Lower leg skin (tissue), 3 donors: ENCODE data around the gene C9orf43.

Experiments used
- POLR2A ChIP-seq, 2 donors: fragments of 450-650 bp; IDR thresholded peaks; one replicate each; pipeline ENCODE4 v1.6.1; 2016 to 2017; ENCODE audit warnings: antibody characterized with exemption in 2 of 2, mild to moderate bottlenecking in 1 of 2, moderate library complexity in 1 of 2
- TF ChIP-seq, protein P1 (sequence below), 3 donors: fragments of 450-650 bp; IDR thresholded peaks; one replicate each; pipeline ENCODE4 v1.5.1; 2016; ENCODE audit warnings: antibody characterized with exemption in 3 of 3, mild to moderate bottlenecking in 3 of 3, moderate library complexity in 2 of 3

DNA sequence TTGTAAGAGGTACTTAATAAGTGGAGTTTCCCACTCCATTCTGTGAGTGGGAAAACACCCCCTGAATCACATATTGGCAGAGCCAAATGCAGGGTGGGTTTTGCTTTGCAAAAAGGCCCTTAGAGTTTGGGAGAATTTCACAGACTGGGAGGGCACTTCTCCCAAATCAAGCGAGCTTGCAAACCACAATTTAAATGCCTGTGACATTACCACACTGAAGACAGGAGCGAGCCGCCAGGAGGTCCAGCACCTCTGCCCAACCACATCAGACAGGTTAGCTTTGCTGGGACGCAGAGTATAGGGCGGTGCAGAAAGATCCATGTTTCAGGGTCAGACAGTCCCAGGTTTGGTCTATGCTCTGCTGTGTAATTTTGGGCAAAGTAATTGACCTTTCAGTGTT, 11.8 kb upstream of the C9orf43 start:
- TF ChIP-seq, protein P1, sequence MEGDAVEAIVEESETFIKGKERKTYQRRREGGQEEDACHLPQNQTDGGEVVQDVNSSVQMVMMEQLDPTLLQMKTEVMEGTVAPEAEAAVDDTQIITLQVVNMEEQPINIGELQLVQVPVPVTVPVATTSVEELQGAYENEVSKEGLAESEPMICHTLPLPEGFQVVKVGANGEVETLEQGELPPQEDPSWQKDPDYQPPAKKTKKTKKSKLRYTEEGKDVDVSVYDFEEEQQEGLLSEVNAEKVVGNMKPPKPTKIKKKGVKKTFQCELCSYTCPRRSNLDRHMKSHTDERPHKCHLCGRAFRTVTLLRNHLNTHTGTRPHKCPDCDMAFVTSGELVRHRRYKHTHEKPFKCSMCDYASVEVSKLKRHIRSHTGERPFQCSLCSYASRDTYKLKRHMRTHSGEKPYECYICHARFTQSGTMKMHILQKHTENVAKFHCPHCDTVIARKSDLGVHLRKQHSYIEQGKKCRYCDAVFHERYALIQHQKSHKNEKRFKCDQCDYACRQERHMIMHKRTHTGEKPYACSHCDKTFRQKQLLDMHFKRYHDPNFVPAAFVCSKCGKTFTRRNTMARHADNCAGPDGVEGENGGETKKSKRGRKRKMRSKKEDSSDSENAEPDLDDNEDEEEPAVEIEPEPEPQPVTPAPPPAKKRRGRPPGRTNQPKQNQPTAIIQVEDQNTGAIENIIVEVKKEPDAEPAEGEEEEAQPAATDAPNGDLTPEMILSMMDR (IDR thresholded peaks at IDR 0.05): no peak
- no peak for TF ChIP-seq POLR2A (IDR thresholded peaks at IDR 0.05)
